Left lung (tissue), 10 donors: Measurements from ENCODE around the gene SSU72. TPM values are rescaled to one million over a fixed set of nuclear protein-coding genes. Genes with fewer than 3 reads are reported as not detected.

ENCODE experiments used
- ATAC-seq: fragments of 200-7000 bp; cut with Tn5 transposase; one replicate; pipeline ENCODE4 v1.9.1; 2020; ENCODE audit warnings: moderate library complexity
- DNase-seq, 4 donors: peaks; one replicate each; pipeline ENCODE4 v3.0.0-alpha.2; 2013 to 2020
- H3K27ac ChIP-seq, 2 donors: fragments of 200-600 bp; sonication (generic) in 1 of 2; one replicate each; pipeline versions ENCODE4 v1.5.0 to v1.8.0; 2020 to 2021
- H3K27me3 ChIP-seq, 2 donors: fragments of 200-600 bp; sonication (generic) in 1 of 2; one replicate each; pipeline versions ENCODE4 v1.5.0 to v1.8.0; 2020 to 2021
- H3K36me3 ChIP-seq, 2 donors: fragments of 200-600 bp; sonication (generic) in 1 of 2; one replicate each; pipeline versions ENCODE4 v1.5.0 to v1.8.0; 2020 to 2021
- H3K4me1 ChIP-seq, 2 donors: fragments of 200-600 bp; one replicate each; pipeline ENCODE4 v1.8.0; 2021
- H3K4me3 ChIP-seq, 2 donors: fragments of 200-600 bp; sonication (generic) in 1 of 2; one replicate each; pipeline versions ENCODE4 v1.5.0 to v1.8.0; 2020 to 2021; ENCODE audit warnings: mild to moderate bottlenecking in 1 of 2
- H3K9me3 ChIP-seq, 2 donors: fragments of 200-600 bp; sonication (generic) in 1 of 2; one replicate each; pipeline versions ENCODE4 v1.5.0 to v1.8.0; 2020 to 2021
- intact Hi-C, 2 donors: fragments of 100-400 bp; cut with DNase I; formaldehyde crosslinking; loops; one replicate each; pipeline versions ENCODE4 v1.11.2 to v1.14.2; 2022
- polyA plus RNA-seq, 6 donors: library from polyadenylated mRNA; unstranded; fragments of 120-200 nt; gene quantifications; one replicate each; pipeline ENCODE4 v1.2.1, GENCODE V29; 2013; ENCODE audit not compliant: insufficient read length in 6 of 6
- total RNA-seq, 2 donors: library from RNA; stranded (reverse); fragmentation: NEBNext Ultra II Directional; extraction: Animal tissue kit (Norgen Biotek cat#: 25700); gene quantifications; one replicate each; pipeline ENCODE4 v1.2.1, GENCODE V29; 2021
- TF ChIP-seq, protein P1 (sequence below), 2 donors: fragments of 200-600 bp; sonication (generic) in 1 of 2; IDR thresholded peaks; one replicate each; pipeline versions ENCODE4 v1.5.0 to v1.8.0; 2021; ENCODE audit warnings: antibody characterized with exemption in 2 of 2
- donor health status: DM: no; HTN: yes; CAD: no.
- donor health status: DM: no; HTN: no; CAD: no.

Gene SSU72
- total and polyA plus RNA-seq, 8 donors, result 65.2 to 141 (median 72.7) TPM

DNA sequence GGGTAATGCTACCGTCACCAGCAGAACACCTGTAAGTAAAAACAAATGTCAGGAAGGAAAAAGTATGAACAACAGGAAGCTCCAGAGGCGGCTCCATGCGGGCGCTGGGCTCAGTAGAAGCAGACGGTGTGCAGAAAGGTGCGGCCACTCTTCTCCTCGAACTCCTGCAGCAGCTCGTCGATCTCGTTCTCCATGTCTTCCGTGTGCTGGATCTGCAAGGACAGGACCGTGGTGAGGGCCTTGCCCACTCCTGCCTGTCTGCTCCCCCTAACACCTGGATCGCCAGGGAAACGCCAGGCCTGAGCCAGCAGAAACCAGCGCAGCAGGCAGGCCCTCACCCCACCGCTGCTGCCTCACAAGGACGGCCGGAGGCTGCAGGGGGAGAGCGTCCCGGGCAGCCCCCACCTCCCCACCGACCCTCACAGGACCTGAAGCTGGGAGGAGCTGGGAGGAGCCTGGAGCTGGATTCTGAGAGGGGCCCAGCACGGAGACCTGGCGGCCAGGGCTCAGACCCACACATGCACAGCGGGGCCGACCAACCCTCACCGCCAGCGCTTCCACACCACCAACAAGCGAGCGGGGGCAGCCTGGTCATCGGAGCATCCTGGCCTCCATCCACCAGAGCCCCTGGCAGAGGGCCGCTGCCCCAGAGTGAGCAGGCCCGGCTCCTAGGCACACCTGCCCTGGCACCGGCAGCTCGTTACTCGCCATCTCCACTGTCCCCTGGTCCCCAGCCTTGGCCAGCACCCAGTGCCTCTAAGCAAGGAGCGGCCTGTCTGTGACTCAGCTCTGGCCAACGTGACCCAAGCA is 32.5 kb downstream of the SSU72 start:
- H3K4me3 ChIP-seq, result no peak overlapping the region
- ATAC-seq (no peak), DNase-seq (no peak)
- H3K36me3 ChIP-seq, result peaks cover 0 to 62% of the 10 kb centered on the region in 2 donors
- H3K4me1 ChIP-seq, result peaks cover 0 to 17% of the 10 kb centered on the region in 2 donors
- TF ChIP-seq, protein P1, sequence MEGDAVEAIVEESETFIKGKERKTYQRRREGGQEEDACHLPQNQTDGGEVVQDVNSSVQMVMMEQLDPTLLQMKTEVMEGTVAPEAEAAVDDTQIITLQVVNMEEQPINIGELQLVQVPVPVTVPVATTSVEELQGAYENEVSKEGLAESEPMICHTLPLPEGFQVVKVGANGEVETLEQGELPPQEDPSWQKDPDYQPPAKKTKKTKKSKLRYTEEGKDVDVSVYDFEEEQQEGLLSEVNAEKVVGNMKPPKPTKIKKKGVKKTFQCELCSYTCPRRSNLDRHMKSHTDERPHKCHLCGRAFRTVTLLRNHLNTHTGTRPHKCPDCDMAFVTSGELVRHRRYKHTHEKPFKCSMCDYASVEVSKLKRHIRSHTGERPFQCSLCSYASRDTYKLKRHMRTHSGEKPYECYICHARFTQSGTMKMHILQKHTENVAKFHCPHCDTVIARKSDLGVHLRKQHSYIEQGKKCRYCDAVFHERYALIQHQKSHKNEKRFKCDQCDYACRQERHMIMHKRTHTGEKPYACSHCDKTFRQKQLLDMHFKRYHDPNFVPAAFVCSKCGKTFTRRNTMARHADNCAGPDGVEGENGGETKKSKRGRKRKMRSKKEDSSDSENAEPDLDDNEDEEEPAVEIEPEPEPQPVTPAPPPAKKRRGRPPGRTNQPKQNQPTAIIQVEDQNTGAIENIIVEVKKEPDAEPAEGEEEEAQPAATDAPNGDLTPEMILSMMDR (IDR thresholded peaks at IDR 0.05), result no peak
- H3K27ac ChIP-seq, result no peak overlapping the region
- H3K9me3 ChIP-seq, result no peaks in the 10 kb centered on the region
- intact Hi-C loops, result no loop called here
- peaks cover 0 to 19% of the 10 kb centered on the region in 2 donors for H3K27me3 ChIP-seq

DNA sequence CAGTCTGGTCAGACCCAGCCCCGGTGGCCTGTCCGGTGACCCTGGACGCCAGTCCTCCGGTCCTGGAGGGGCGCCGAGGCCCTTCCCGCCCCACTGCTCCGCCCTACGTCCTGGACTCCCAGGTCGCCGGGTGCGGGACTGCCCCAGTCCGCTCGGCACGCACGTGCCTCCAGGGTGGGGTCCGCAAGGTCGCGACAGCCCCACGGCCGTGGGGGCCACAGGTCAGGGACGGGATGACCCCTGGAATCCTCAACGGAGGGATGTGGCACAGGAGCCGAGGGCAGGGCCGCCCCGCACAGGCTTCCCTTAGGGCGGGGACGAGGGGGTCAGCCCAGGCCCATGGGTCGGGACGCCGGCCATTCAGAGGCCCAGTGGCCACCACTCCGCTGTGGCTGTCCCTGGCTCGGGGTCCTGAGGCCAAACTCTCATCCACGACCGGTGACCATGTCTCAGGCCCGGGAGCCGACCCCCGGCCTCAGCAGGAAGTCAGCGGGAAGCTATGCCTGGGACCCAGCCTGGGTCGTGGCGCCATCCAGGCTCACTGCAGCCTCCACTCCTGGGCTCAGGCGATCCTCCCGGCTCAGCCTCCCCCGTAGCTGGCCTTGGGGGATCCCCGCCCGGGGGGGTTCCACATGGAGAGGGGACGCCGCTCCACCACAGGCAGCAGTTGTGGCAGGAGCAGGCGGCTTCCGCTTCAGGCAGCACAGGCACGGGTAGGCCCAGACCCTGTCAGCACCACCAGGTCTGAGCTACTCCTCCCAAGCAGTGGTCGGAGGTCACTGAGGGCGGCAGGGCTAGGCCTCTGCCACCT is 33.6 kb downstream of the SSU72 start:
- H3K4me1 ChIP-seq, result peaks cover 0 to 17% of the 10 kb centered on the region in 2 donors
- H3K27ac ChIP-seq, result no peak overlapping the region
- H3K36me3 ChIP-seq, result peaks cover 0 to 50% of the 10 kb centered on the region in 2 donors
- peaks cover 0 to 19% of the 10 kb centered on the region in 2 donors for H3K27me3 ChIP-seq
- intact Hi-C loops, result no loop called here
- peak overlapping the region; percentile 22 to 38 for H3K4me3 ChIP-seq
- TF ChIP-seq, protein P1 (IDR thresholded peaks at IDR 0.05), result no peak
- H3K9me3 ChIP-seq, result no peaks in the 10 kb centered on the region
- ATAC-seq, result peak; percentile 4
- no peak for DNase-seq

DNA sequence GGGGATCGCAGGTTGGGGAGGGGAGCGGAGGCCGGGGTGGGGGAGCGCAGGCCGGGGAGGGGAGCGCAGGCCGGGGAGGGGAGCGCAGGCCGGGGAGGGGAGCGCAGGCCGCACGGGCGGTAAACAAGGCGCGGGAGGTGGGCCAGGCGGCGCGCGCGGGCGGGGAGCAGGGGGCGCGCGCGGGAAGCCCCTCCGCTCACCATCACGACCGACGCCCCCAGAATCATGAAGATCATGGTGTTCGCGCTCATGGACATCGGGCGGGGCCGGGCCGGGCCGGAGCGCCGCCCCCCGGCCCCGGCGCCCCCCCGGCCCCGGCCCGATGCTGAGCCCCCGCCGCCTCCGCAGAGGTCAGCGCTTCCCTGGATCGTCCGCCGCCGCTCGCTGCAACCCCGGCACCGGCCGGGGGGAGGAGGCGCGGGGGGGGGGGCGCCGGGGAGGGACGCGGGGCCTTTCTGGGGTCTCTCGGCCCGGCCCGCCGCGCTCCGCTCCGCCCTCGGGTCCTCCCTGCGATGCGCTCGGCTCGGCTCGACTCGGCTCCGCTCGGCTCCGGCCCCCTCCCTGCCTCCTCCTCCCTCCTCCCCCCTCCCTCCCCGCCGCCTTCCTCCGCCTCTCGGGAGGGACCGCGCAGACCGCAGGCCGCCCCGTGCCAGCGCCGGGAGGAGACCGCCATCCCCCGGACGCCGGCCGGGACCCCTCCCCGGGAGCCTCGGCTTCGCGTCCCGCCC is 34.4 kb downstream of the SSU72 start, which contains the start of gene TMEM240:
Gene TMEM240 (minus strand): TSS at position 535 of the 728 bp plus-strand sequence. CDS start 278 bp downstream, at position 257.
- Histone ChIP-seq H3K27ac (no peak within 1 kb of the TSS), H3K27me3 (peaks cover 0 to 19% of the 10 kb centered on the region in 2 donors), H3K4me3 (peak within 1 kb of the TSS; percentile 22 to 38), H3K9me3 (no peaks in the 10 kb centered on the region), H3K36me3 (peaks cover 0 to 48% of the 10 kb centered on the region in 2 donors), H3K4me1 (peaks cover 0 to 17% of the 10 kb centered on the region in 2 donors)
- TF ChIP-seq, protein P1 (IDR thresholded peaks at IDR 0.05), result no peak
- intact Hi-C loops, result no loop called here
- DNase-seq, result peak in 3 of 4 donors; percentile 56 to 83 (median 78)
- ATAC-seq, result peak; percentile 82

DNA sequence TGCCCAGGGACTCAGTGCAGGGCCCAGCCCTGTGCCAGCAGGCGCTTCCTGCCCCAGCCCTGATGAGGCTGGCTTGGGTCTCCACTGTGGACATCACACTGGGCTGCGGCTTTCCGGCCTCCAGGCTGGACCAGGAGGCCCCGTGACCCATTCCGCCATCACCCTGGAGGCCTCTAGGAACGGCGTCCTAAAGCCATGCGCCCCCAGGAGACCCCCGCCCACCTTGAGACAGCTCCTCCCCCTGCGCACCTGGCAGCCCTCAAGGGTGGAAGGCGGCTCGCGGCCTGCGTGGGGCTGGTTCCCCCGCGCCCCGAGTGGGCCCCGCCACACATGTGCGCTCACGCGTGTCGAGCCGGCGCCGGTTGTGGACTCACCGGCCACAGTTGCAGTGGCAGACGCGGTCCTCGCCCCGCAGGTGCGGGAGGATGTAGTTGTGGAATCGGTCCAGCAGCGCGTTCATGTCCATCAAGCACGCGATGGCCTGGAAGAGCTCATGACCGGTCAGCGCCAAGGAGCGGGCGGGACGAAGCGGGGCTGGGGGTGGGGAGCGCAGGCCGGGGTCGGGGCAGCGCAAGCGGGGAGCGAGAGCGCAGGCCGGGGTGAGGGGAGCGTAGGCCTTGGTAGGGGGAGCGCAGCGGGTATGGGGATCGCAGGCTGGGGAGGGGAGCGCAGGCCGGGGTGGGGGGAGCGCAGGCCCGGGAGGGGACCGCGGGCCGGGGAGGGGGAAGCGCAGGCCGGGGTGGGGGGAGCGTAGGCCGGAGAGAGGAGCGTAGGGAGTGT is 35.2 kb downstream of the SSU72 start:
- H3K27me3 ChIP-seq, result peaks cover 0 to 19% of the 10 kb centered on the region in 2 donors
- intact Hi-C loops, result no loop called here
- TF ChIP-seq, protein P1 (IDR thresholded peaks at IDR 0.05), result no peak
- ATAC-seq (peak; percentile 9), DNase-seq (peak in 1 of 4 donors; percentile 52)
- no peak overlapping the region for H3K27ac ChIP-seq
- peak overlapping the region; percentile 22 to 38 for H3K4me3 ChIP-seq
- H3K9me3 ChIP-seq, result no peaks in the 10 kb centered on the region
- H3K36me3 ChIP-seq, result peaks cover 0 to 50% of the 10 kb centered on the region in 2 donors
- peaks cover 0 to 17% of the 10 kb centered on the region in 2 donors for H3K4me1 ChIP-seq
